ENCODE measurements around the gene ZNF74.
"Not testable (repeated sequence)": the region's sequence is repeated elsewhere in the genome, so short reads cannot be mapped to it uniquely, and the experiment has no call there.

DNA sequence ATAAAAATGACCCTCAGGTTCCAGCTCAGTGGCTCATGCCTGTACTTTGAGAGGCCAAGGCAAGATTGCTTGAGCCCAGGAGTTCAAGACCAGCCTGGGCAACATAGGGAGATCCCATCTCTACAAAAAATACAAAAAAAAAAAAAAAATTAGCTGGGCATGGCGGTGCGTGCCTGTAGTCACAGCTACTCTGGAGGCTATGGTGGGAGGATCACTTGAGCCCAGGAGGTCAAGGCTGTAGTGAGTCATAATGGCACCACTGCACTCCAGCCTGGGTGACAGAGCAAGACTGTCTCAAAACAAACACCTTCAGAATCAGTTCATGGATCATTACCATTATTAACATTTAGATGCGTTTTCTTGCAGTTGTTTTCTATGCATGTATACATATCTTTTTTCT is 15.4 kb downstream of the ZNF74 start:
- not testable (repeated sequence) for TF ChIP-seq POLR2A (IDR thresholded peaks at IDR 0.05)
- TF ChIP-seq, protein P1, sequence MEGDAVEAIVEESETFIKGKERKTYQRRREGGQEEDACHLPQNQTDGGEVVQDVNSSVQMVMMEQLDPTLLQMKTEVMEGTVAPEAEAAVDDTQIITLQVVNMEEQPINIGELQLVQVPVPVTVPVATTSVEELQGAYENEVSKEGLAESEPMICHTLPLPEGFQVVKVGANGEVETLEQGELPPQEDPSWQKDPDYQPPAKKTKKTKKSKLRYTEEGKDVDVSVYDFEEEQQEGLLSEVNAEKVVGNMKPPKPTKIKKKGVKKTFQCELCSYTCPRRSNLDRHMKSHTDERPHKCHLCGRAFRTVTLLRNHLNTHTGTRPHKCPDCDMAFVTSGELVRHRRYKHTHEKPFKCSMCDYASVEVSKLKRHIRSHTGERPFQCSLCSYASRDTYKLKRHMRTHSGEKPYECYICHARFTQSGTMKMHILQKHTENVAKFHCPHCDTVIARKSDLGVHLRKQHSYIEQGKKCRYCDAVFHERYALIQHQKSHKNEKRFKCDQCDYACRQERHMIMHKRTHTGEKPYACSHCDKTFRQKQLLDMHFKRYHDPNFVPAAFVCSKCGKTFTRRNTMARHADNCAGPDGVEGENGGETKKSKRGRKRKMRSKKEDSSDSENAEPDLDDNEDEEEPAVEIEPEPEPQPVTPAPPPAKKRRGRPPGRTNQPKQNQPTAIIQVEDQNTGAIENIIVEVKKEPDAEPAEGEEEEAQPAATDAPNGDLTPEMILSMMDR (IDR thresholded peaks at IDR 0.05 in 8 of 11, conservative IDR thresholded peaks at IDR 0.05 in 3 of 11) = not testable (repeated sequence)

Measured in spleen (tissue), 7 donors.